GM13977 (cell line): Measurements from ENCODE around the gene CAMTA1.

Source experiments
- DNase-seq: peaks from one replicate; pipeline ENCODE4 v3.0.0; 2012; ENCODE audit warnings: low spot score
- in situ Hi-C: fragments of 300-500 bp; cut with MboI; formaldehyde crosslinking; loops from one replicate; pipeline ENCODE4 v1.12.0; 2022; ENCODE audit warnings: low sequenced_read_pairs, low pct_unique_long_range_greater_than_20kb, mixed read lengths, inconsistent platforms; ENCODE audit not compliant: unreplicated experiment
- TF ChIP-seq, protein P1 (sequence below): IDR thresholded peaks from 2 replicates; pipeline ENCODE4 v1.5.1; 2012; ENCODE audit warnings: mild to moderate bottlenecking, control low read depth; ENCODE audit not compliant: insufficient read depth; ENCODE audit errors: extremely low read depth, missing control alignments

The CAMTA1 gene

DNA sequence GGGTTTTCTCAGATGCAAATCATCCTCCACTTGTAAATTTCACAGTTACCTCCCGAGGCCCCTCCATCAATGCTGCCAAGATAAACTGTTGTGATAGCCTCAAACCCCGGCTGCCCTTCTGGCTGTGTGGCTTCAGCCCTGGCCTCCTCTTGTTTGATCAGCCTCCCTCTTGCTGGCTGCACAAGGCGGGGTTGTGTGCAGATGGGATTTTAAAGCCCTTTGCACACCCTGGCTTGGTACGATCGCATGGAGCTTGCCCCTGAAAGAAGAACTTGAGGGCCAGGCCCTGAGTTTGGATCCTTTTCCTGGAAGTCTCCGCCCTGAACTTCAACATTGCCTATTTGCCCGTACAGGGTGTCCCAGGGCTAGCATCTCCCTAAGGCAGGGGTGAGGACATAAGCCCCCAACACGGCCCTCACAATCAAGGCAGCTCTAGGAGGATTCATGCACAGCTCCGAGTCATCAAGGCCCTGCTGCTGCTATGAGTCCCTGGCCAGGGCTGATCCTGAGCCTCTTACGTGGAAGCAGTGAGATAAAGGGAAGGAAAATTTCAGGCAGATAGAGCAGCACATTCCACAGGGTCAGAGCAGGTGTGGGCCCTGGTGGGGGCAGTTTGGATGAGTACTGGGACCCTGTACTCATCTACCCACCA, 804.6 kb downstream of the CAMTA1 start:
- in situ Hi-C loops = no loop called here
- TF ChIP-seq, protein P1, sequence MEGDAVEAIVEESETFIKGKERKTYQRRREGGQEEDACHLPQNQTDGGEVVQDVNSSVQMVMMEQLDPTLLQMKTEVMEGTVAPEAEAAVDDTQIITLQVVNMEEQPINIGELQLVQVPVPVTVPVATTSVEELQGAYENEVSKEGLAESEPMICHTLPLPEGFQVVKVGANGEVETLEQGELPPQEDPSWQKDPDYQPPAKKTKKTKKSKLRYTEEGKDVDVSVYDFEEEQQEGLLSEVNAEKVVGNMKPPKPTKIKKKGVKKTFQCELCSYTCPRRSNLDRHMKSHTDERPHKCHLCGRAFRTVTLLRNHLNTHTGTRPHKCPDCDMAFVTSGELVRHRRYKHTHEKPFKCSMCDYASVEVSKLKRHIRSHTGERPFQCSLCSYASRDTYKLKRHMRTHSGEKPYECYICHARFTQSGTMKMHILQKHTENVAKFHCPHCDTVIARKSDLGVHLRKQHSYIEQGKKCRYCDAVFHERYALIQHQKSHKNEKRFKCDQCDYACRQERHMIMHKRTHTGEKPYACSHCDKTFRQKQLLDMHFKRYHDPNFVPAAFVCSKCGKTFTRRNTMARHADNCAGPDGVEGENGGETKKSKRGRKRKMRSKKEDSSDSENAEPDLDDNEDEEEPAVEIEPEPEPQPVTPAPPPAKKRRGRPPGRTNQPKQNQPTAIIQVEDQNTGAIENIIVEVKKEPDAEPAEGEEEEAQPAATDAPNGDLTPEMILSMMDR = no peak
- DNase-seq = no peak

DNA sequence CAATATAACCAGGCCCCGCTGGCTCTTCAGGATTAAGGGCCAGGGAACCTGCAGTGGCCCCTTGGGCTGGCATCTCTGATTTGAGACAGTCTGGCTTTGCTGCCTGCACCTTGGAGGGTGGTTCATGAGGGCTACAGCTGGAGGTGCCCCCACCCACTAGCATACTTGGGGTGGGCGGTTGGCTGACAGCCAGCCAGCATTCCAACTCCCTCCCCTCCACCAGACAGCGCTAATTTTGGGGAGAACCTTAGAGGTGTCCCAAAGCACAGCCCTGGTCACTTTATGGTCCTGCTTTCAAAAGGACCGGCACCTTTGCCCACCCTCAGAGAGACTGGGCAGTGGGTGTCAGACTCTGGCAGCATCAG, 805.2 kb downstream of the CAMTA1 start:
- DNase-seq = no peak
- in situ Hi-C loops = no loop called here
- TF ChIP-seq, protein P1 = no peak

DNA sequence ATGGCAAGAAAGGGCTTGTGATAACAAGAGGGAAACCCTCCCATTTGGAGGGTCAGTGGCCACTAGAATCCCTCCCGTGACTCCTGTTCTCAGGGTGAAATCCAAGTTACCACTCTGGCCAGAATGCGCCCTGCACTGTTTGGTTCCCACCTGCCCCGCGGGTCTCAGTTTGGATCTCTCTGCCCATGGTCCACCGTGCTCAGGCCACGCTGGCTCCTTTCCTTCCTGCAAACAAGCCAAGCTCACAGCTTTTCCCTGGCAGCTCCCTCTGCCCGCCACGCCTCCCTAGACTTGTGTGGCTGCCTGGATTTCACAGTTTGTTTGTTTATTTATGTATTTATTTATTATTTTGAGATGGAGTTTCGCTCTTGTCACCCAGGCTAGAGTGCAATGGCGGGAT, 806.3 kb downstream of the CAMTA1 start:
- TF ChIP-seq, protein P1 = no peak
- DNase-seq = no peak
- in situ Hi-C loops = no loop called here

DNA sequence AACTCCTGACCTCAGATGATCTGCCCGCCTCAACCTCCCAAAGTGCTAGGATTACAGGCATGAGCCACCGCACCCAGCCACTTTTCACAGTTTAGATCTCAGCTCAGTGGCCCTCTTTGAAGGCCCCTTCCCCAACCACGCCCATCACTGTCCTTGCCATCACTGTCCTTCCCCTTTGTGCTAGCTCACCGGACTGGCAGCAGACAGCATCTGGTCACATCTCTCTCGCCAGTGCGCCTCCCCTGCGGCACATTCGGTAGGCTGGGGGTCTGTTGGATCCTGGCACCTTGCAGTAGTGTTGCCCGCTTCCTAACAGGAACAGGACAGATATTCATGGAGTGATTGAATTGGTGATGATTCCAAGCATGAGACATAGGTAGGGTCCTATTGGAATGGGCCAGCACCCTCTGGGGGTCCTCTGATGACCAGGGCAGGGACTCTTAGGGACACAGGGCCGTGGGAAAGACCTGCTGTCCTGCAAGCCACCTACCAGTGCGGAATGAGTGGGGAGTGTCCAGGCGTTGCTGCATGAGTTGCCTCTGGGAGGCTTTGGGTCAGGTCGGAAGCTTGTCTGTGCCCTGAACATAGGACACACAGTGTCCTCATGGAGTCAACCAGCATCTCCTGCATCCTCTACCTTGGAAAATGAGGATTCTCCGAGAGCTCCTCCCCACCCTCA, 807.0 kb downstream of the CAMTA1 start:
- TF ChIP-seq, protein P1 = no peak
- in situ Hi-C loops = no loop called here
- DNase-seq = no peak

DNA sequence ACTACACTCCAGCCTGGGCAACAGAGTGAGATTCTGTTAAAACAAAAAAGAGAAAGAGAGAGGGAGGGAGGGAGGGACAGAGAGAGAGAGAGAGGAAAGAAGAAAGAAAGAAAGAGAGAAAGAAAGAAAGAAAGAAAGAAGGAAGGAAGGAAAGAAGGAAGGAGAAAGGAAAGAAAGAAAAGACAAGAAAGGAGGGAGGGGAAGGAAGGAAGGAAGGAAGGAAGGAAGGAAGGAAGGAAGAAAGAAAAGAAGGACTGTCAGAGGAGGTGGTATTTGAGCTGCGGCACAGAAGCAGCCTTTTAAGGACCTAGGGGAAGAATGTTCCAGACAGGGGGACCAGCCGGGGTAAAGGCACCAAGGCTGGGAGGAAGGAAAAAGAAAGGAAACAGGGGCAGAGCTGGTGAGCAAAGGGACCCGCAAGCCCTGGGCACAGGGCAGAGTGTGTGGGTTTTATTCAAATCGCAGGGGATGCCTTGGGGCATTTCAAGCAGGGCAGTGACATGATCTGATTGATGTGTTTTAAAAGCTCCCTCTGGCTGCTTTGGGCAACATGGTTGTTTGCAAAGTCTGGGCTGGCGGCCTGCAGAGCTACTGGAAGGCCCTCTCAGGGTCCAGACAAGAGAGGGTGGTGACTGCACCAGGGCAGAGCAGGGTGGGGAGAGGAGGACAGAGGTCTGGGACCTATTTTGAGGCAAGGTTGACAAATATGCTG, 808.9 kb downstream of the CAMTA1 start:
- TF ChIP-seq, protein P1 = no peak
- in situ Hi-C loops = no loop called here
- no peak for DNase-seq

DNA sequence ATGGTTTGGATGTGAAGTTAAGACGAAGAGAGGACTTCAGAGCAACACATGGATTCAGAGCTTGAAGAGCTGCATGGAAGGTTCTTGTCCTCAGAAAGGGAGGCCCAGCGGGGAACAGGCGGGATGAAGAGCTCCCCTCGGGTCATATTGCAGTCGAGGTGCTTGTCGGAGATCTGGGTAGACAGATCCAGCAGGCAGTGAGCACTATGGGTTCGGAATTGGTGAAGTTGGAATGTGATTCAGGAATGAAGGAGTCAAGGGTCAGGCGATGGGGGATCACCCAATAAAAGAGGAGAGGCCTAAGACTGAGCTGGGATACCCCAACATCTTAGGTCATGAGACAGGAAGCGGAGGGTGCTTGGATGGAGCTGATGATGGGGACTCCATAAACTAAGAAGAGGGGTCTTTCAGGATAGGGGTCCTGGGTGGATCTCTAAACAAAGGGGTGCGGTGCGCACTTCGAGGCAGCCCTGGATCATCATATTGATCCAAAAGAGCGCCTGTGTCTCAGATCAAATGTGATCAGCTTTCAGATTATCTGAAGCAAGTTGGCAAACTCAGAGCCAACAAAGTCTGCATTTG, 809.6 kb downstream of the CAMTA1 start:
- TF ChIP-seq, protein P1 = no peak
- DNase-seq = no peak
- in situ Hi-C loops = no loop called here
